GM21786 (cell line): ENCODE results near the gene KRT33B.

Source experiments
- ATAC-seq: cut with Tn5 transposase; IDR thresholded peaks from one replicate; pipeline ENCODE4 v1.9.1; 2021; ENCODE audit not compliant: unreplicated experiment

The KRT33B gene

GRCh38 chr17:41326173-41327145, 43.2 kb downstream of the KRT33B start:
- ATAC-seq: no peak

DNA sequence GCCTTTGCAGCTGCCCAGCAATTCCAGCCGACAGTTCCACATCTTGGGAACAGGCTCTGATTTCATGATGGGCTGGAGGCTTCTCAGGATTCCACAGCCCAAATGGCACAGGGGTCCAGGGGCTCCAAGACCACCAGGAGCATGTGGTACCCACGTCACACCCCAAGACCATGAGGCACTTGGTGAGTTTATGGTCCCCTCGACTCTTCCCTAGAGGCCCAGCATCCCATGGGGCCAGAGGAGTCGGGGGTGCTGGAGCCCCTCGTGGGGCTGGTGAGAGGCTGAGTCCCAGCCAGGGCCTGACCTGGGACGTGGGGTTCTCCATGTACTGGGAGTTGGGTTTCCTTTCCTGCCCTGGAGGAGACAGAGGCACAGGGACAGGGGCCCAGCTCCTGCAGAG, 44.0 kb downstream of the KRT33B start:
- no peak for ATAC-seq

DNA sequence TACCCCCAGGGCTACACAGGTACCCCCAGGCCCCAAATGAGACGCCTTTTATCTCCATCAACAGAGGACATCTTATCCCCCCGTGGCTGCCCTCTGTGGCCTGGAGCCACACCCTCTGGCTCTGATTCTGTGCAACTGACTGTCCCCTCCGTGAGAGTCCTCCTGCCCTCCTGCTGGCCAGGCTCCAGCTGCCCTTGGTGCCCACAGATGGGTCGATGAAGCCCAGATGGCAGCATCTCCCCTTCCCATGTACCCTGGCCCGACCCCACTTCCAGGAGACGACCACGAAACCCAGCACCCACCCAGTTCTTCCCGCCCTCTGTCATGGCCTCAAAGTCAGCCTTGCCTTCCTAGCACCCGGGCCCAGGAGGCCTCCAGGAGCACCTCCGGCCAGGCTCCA, 44.5 kb downstream of the KRT33B start:
- no peak for ATAC-seq

- ATAC-seq: no peak
Observed at GRCh38 chr17:41324180-41325075, 45.2 kb downstream of the KRT33B start.

DNA sequence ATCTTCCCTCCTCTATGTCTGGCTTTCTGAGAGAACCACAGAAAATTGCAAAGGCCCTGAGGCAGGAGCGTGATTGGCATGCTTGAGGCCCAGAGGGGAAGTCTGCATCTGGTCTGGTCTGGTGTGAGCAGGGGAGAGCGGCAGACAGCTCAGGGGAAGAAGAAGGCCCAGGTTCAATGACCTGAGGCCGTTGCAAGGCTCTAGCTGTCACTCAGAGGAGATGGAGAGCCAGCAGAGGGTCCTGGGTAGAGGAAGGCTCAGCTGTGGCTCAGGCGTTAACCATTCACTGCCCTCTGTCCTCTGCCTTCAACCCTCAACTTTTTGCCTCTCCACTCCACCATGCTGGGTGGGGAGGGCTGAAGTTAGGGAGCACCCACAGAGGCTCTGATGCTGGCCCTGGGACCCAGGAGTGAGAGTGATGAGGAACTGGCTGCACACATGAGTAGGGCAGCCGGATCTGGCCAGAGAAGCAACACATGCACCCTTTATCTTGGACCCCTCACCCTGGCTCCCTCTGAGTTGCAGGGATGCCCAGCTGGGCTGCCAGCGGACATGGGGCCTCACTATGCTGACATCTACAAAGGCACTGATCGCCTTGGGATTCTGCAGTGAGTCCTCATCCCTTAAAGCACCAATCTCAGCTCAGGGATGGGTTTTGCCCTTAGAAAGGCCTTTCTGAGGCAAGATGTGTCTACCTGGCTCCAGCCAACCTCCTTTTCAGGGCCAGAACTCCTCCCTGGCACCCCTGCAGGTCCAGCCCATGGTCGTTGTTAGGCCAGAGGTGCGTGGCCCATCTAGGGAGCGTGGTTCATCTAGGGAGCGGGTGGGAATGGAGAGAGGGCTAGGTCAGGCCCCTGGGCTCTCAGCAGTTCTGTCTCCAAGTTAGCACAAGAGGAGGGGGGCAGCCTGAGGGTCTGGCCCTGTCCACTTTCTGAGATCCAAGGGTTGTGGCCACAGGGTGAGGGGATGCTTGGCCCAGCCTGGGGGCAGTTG, 46.4 kb downstream of the KRT33B start:
- no peak for ATAC-seq

- no peak for ATAC-seq
Observed at GRCh38 chr17:41322094-41322902, 47.3 kb downstream of the KRT33B start.

DNA sequence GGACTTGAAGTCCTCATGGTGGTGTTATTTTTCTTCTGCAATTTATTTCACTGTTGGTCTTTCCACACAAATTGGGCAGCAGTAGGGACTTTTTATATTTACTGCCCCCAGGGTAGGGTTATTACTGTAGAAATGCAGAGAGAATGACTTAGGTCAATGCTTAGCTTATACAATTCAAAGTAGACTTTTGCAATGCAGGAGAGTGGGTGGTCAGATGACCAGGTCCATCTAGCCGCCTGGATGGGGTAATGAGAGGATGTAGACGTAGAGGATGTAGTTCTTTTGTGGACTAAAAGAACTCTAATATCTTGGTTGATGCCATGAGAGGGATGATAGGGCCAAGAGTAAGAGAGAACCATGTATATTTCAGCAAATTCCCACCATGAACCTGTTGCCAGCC, 51.4 kb downstream of the KRT33B start:
- no peak for ATAC-seq

GRCh38 chr17:41315814-41316445, 53.7 kb downstream of the KRT33B start:
- ATAC-seq: no peak

DNA sequence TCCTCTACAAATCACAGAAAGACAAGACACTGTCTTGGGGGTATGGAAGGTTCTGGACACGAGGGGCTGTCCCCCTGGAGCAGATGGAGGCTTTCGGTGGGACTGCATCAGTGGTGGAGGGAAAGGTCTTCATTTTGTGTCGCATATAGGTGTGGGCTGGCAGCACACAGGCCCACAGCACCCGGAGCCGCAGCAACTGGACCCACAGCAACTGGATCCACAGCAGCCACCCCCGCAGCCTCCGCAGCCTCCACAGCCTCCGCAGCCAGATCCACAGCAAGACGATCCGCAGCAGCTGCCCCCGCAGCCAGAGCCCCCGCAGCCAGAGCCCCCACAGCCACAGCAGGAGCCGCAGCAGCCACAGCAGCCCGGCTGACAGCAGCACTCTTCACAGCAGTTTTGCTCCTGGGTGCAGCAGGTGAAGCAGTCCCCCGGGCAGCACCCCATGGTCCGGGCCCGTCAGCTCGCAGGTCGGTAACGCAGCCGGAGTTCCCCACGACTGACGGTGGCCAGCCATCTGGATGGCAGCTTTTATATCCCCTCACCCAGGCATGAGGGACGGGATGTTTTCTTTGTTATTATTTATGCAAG, 54.3 kb downstream of the KRT33B start, which contains the start of gene KRTAP17-1:
Gene KRTAP17-1, minus strand, starts transcription at position 507 of the 591 bp plus-strand sequence. Its CDS starts 60 bp downstream, at position 447.
- no peak for ATAC-seq
